ENCODE measurements around the gene TBC1D4.
"Not testable (repeated sequence)": the region's sequence is repeated elsewhere in the genome, so short reads cannot be mapped to it uniquely, and the experiment has no call there.

Gene TBC1D4

DNA sequence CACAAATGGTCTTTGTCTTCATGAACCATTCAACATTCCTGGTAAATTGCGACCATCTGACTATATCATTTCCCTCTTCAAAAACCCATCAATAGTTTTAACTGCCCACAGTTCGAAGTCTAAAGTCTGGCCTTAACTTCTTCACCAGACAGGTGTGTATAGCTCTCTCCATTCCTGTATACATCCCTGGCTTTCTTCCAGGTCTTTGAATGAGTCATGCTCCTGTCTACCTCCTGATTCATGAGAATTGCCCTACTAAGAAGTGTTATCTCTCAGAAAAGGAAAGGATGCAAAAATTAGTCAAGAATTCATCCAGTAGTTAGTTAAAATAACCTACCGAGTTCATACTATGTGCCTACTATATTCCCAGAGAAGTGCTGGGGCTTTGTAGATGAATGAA, 225.0 kb downstream of the TBC1D4 start:
- peak; percentile 45 for DNase-seq

GRCh38 chr13:75255653-75256052, 226.3 kb downstream of the TBC1D4 start:
- no peak for DNase-seq

DNA sequence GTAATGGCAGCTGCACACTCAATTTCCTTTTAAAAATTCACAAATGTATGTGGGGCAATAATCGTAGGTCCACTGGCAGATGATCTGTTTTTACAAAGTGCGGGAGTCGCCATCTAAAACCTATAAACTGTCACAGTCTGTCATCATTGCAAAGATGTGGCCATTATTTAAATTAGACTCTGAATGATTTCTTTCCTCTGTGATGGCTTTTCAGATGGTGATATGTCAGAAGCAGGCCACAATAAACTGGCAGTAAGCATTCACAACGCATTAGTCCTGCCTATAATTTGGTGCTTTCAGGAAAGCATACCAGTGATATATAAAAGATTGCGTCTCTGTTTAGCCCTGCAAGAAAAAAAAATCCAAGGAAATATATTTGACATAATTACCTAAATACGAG, 226.8 kb downstream of the TBC1D4 start:
- no peak for DNase-seq

DNA sequence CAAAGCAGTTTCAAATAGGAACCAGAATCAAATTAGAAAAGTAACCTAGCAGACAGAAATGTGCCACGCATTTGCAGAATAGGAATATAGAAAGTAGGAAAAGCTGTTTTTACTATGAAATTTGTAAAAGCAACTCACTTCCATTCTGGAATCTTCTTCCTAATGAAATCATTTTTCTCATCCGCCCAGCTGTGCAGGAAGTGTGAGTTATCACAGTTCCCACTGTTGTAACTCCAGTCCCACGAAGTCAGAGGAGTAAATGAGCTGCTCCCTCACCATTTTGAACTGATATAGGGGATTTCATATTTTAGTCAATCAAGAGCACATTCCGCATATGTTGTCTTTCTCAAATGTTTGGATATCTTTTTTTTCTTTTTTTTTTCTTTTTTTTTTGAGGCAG, 230.8 kb downstream of the TBC1D4 start:
- no peak for DNase-seq

GRCh38 chr13:75250526-75251178, 231.3 kb downstream of the TBC1D4 start:
- no peak for DNase-seq

DNA sequence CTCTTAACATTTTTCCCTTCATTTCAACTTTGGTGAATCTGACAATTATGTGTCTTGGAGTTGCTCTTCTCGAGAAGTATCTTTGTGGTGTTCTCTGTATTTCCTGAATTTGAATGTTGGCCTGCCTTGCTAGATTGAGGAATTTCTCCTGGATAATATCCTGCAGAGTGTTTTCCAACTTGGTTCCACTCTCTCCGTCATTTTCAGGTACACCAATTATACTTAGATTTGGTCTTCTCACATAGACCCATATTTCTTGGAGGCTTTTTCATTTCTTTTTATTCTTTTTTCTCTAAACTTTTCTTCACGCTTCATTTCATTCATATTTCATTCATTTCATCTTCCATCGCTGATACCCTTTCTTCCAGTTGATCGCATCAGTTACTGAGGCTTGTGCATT, 236.4 kb downstream of the TBC1D4 start:
- DNase-seq: not testable (repeated sequence)

DNA sequence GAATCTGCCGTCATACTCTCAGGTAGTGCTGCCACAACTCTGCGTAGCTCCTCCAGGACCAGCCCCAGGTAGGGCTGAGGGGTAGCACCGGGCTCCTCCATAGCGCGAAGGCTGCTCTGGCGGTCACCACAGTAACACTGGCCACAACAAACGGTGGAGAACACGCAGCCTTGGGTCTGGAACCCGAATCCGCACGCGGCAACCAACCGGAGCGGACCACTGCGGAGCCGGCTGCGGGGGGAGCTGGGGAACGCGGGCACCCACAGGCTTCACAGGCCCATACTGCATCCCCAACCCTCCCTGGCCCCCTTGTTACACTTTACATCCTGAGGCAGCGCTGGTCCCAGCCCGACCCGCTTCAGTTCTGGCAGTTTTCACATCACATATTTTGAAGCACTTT, 241.7 kb downstream of the TBC1D4 start:
- DNase-seq: not testable (repeated sequence)

DNA sequence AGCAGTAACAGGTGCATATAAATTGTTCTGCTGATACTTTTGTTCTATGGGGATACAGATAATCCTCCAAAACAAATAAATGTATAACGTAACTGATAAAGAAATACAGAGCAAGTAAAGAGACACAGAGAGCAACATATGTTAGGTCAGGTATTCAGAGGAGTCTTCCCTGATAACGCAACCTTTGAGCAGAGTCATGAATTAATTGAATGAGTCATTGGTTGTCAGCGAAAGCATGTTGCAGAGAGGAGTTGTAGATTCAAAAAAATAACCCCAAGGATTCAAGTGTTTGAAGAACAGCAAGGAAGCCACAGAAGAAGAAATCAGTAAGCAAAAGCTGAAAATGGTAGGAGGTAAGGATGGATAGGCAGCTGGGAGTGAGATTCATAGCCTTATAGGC, 245.2 kb downstream of the TBC1D4 start:
- DNase-seq: no peak
